B cell (primary cell): Measurements from ENCODE around the gene HNRNPF. TPM values are rescaled to one million over a fixed set of nuclear protein-coding genes. Genes with fewer than 3 reads are reported as not detected.

Experiments used
- ATAC-seq: fragments of 200-7000 bp; cut with Tn5 transposase; one replicate; pipeline ENCODE4 v1.10.0; 2021; ENCODE audit warnings: low read depth, mild to moderate bottlenecking, moderate number of reproducible peaks, moderate library complexity
- CTCF ChIA-PET: fragments of 350-600 bp; sonication (Branson Sonifier 250); formaldehyde crosslinking; loops from one replicate; lab custom pipeline; 2021; ENCODE audit warnings: antibody characterized with exemption, inconsistent platforms; lab: Charles Lee
- POLR2A ChIA-PET: fragments of 350-600 bp; sonication (Branson Sonifier 250); formaldehyde crosslinking; loops from one replicate; lab custom pipeline; 2021; ENCODE audit warnings: antibody characterized with exemption; lab: Charles Lee
- DNase-seq: peaks from one replicate; pipeline ENCODE4 v3.0.0; 2013
- H2AFZ ChIP-seq: 2 replicates; pipeline ENCODE4 v1.6.1; 2012; ENCODE audit warnings: mild to moderate bottlenecking, low read depth, low read length; ENCODE audit not compliant: insufficient read depth, poor library complexity, severe bottlenecking
- H3K27ac ChIP-seq, 2 donors: 1 replicate in 1 of 2; 2 replicates in 1 of 2; pipeline ENCODE4 v1.5.1; 2012 to 2013; ENCODE audit warnings: low read length in 2 of 2, mild to moderate bottlenecking in 2 of 2, moderate library complexity in 1 of 2
- H3K27me3 ChIP-seq, 4 experiments: fragments of 200-600 bp in 1 of 4; sonication (generic) in 1 of 4; replicated peaks in 1 of 4; 1 replicate in 2 of 4; 2 replicates in 2 of 4; pipeline versions ENCODE4 v1.6.1 to v1.7.0; 2013 to 2016; ENCODE audit warnings: low read length in 3 of 4, mild to moderate bottlenecking in 2 of 4, mixed read lengths in 1 of 4, moderate library complexity in 1 of 4; ENCODE audit not compliant: insufficient read depth in 4 of 4, control insufficient read depth in 3 of 4; ENCODE audit errors: control extremely low read depth in 1 of 4
- H3K36me3 ChIP-seq, 2 experiments: replicated peaks in 1 of 2; 1 replicate in 1 of 2; 2 replicates in 1 of 2; pipeline versions ENCODE4 v1.6.1 to v1.7.1; 2013; ENCODE audit warnings: low read length in 1 of 2; ENCODE audit not compliant: insufficient read depth in 2 of 2, control insufficient read depth in 1 of 2; ENCODE audit errors: control extremely low read depth in 1 of 2, extremely low read depth in 1 of 2
- H3K4me1 ChIP-seq, 2 donors: fragments of 200-600 bp in 1 of 2; sonication (generic) in 1 of 2; 1 replicate in 1 of 2; 2 replicates in 1 of 2; pipeline versions ENCODE4 v1.5.1 to v1.6.1; 2013 to 2017; ENCODE audit warnings: low read length in 2 of 2; ENCODE audit not compliant: control insufficient read depth in 2 of 2, insufficient read depth in 2 of 2
- H3K4me2 ChIP-seq: replicated peaks from 2 replicates; pipeline ENCODE3; 2012; ENCODE audit warnings: mild to moderate bottlenecking, low read depth, low read length; ENCODE audit not compliant: poor library complexity, severe bottlenecking
- H3K4me3 ChIP-seq, 5 experiments: fragments of 200-600 bp in 1 of 5; sonication (generic) in 1 of 5; 1 replicate in 3 of 5; 2 replicates in 2 of 5; pipeline versions ENCODE4 v1.5.1 to v1.7.0; 2011 to 2016; ENCODE audit warnings: low read length in 4 of 5, mild to moderate bottlenecking in 4 of 5, low read depth in 2 of 5, control low read depth in 1 of 5, moderate library complexity in 1 of 5; ENCODE audit not compliant: insufficient read depth in 1 of 5; ENCODE audit errors: control extremely low read depth in 1 of 5, extremely low read depth in 1 of 5
- H3K79me2 ChIP-seq: fragments of 200-600 bp; sonication (generic); one replicate; pipeline ENCODE4 v1.6.0; 2016; ENCODE audit warnings: low read length; ENCODE audit not compliant: control insufficient read depth, insufficient read depth
- H3K9ac ChIP-seq: fragments of 200-600 bp; sonication (generic); 2 replicates; pipeline ENCODE4 v1.6.1; 2017; ENCODE audit warnings: mild to moderate bottlenecking, low read length, moderate library complexity
- H3K9me3 ChIP-seq, 3 donors: one replicate each; pipeline versions ENCODE4 v1.6.1 to v1.7.1; 2013; ENCODE audit warnings: low read length in 2 of 3; ENCODE audit not compliant: control insufficient read depth in 2 of 3, insufficient read depth in 1 of 3; ENCODE audit errors: control extremely low read depth in 1 of 3
- H4K20me1 ChIP-seq: 2 replicates; pipeline ENCODE4 v1.6.0; 2012; ENCODE audit warnings: mild to moderate bottlenecking, low read length; ENCODE audit not compliant: insufficient read depth, control insufficient read depth, poor library complexity, severe bottlenecking
- H3K27ac Mint-ChIP-seq: one replicate; pipeline ENCODE4 v1.8.0; 2021; ENCODE audit warnings: mixed read lengths
- H3K27me3 Mint-ChIP-seq: one replicate; pipeline ENCODE4 v1.8.0; 2021; ENCODE audit warnings: mixed read lengths
- H3K4me1 Mint-ChIP-seq: one replicate; pipeline ENCODE4 v1.8.0; 2021; ENCODE audit warnings: mixed read lengths
- H3K4me3 Mint-ChIP-seq: one replicate; pipeline ENCODE4 v1.8.0; 2021; ENCODE audit warnings: mixed read lengths
- H3K9me3 Mint-ChIP-seq: one replicate; pipeline ENCODE4 v1.8.0; 2022; ENCODE audit warnings: mixed read lengths; ENCODE audit not compliant: insufficient read depth
- EZH2 ChIP-seq: IDR thresholded peaks from 2 replicates; pipeline ENCODE4 v1.6.1; 2012; ENCODE audit warnings: borderline replicate concordance, low read depth, mild to moderate bottlenecking, moderate library complexity, low read length; ENCODE audit not compliant: insufficient read depth, poor library complexity, severe bottlenecking
- whole genome bisulfite sequencing: methylation state at CpG from one replicate; pipeline ENCODE4 v1.1.5; 2013; ENCODE audit warnings: missing lambda C conversion rate; ENCODE audit not compliant: insufficient coverage; 5-methylcytosine and 5-hydroxymethylcytosine counted together
- intact Hi-C: fragments of 100-400 bp; cut with micrococcal nuclease; formaldehyde crosslinking; loops from one replicate; pipeline ENCODE4 v1.10.0; 2022
- polyA plus RNA-seq: library from polyadenylated mRNA; depleted of rRNA; stranded (reverse); fragments of >200 nt; gene quantifications from 2 replicates; pipeline ENCODE4 v1.2.3, GENCODE V29; 2012
- total RNA-seq, 2 donors: library from RNA; stranded (reverse); fragments of 120-200 nt in 1 of 2; gene quantifications; 1 replicate in 1 of 2; 2 replicates in 1 of 2; pipeline versions ENCODE4 v1.2.3 to v1.2.4, GENCODE V29; 2013 to 2022
- TF ChIP-seq, protein P1 (sequence below): fragments of 200-600 bp; IDR thresholded peaks from one replicate; pipeline ENCODE4 v1.8.0; 2022; ENCODE audit warnings: antibody characterized with exemption, mild to moderate bottlenecking

HNRNPF gene
- total and polyA plus RNA-seq, 2 donors (not counting 1 experiment from before 2014, with no cell fraction given), result 76.7 to 161 TPM

- no peak for ATAC-seq
- no peaks in the 10 kb centered on the region for H3K36me3 ChIP-seq
- 13% methylated on average over 21 of the region's 21 CpGs for WGBS
- Mint-ChIP-seq H3K27me3 (no peaks in the 10 kb centered on the region), H3K27ac (peak overlapping the region; percentile 94), H3K4me1 (peaks cover 25% of the 10 kb centered on the region), H3K9me3 (no peaks in the 10 kb centered on the region), H3K4me3 (peak overlapping the region; percentile 97)
- peak overlapping the region; percentile 94 for H3K4me2 ChIP-seq
- H3K79me2 ChIP-seq, result no peaks in the 10 kb centered on the region
- no peaks in the 10 kb centered on the region for H3K27me3 ChIP-seq
- peak overlapping the region; percentile 92 for H2AFZ ChIP-seq
- no peak for TF ChIP-seq EZH2
- TF ChIP-seq, protein P1, sequence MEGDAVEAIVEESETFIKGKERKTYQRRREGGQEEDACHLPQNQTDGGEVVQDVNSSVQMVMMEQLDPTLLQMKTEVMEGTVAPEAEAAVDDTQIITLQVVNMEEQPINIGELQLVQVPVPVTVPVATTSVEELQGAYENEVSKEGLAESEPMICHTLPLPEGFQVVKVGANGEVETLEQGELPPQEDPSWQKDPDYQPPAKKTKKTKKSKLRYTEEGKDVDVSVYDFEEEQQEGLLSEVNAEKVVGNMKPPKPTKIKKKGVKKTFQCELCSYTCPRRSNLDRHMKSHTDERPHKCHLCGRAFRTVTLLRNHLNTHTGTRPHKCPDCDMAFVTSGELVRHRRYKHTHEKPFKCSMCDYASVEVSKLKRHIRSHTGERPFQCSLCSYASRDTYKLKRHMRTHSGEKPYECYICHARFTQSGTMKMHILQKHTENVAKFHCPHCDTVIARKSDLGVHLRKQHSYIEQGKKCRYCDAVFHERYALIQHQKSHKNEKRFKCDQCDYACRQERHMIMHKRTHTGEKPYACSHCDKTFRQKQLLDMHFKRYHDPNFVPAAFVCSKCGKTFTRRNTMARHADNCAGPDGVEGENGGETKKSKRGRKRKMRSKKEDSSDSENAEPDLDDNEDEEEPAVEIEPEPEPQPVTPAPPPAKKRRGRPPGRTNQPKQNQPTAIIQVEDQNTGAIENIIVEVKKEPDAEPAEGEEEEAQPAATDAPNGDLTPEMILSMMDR, result no peak
- H3K4me1 ChIP-seq, result peaks cover 8 to 19% of the 10 kb centered on the region in 2 donors
- ChIA-PET CTCF (interaction anchor here (1.5 kb wide), 1 partner anchor 13 kb away, joined by 7 read pairs; no protein-coding TSS in a partner anchor), POLR2A (interaction anchor here (1.2 kb wide), 1 partner anchor 56 kb away, joined by 3 read pairs; no protein-coding TSS in a partner anchor)
- intact Hi-C loops, result loop anchor here (1.0 to 2.0 kb wide), 5 partner anchors 13 to 287 kb away; partner anchors contain the start of genes HNRNPF and ZNF32
- H4K20me1 ChIP-seq, result no peaks in the 10 kb centered on the region
- DNase-seq, result no peak
- H3K9me3 ChIP-seq, result peaks cover 0 to 16% (median 0%) of the 10 kb centered on the region in 3 donors
- H3K27ac ChIP-seq, result peak overlapping the region; percentile 78 to 86
- peak overlapping the region; percentile 66 to 91 (median 74) for H3K4me3 ChIP-seq
- H3K9ac ChIP-seq, result peak overlapping the region; percentile 90
These were observed 47.3 kb downstream of the HNRNPF start for GRCh38 chr10:43361547-43362190.

GRCh38 chr10:43360086-43360485, 48.9 kb downstream of the HNRNPF start:
- no peak for ATAC-seq
- WGBS, result 100% methylated on average over 5 of the region's 6 CpGs
- intact Hi-C loops, result no loop called here

More at GRCh38 chr10:43360086-43360485, 48.9 kb downstream of the HNRNPF start:
- peak overlapping the region; percentile 51 for H3K4me3 Mint-ChIP-seq
- H3K27ac ChIP-seq, result no peak overlapping the region
- no peak overlapping the region for H3K4me3 ChIP-seq
- no peak for DNase-seq
- ChIA-PET CTCF (interaction anchor here (1.5 kb wide), 1 partner anchor 10 kb away, joined by 3 read pairs; no protein-coding TSS in a partner anchor), POLR2A (no interaction called here)
- H3K4me1 ChIP-seq, result peaks cover 8 to 19% of the 10 kb centered on the region in 2 donors
- peaks cover 0 to 16% (median 0%) of the 10 kb centered on the region in 3 donors for H3K9me3 ChIP-seq
- no peaks in the 10 kb centered on the region for H3K27me3 ChIP-seq
- no peak for TF ChIP-seq EZH2
- TF ChIP-seq, protein P1, result no peak
- no peaks in the 10 kb centered on the region for H4K20me1 ChIP-seq
- peak overlapping the region; percentile 38 for H3K27ac Mint-ChIP-seq
- no peaks in the 10 kb centered on the region for H3K36me3 ChIP-seq
- H3K9me3 Mint-ChIP-seq, result no peaks in the 10 kb centered on the region
- no peak overlapping the region for H3K9ac ChIP-seq
- no peak overlapping the region for H3K4me2 ChIP-seq
- H2AFZ ChIP-seq, result no peak overlapping the region
- H3K4me1 Mint-ChIP-seq, result peaks cover 25% of the 10 kb centered on the region
- no peaks in the 10 kb centered on the region for H3K79me2 ChIP-seq
- H3K27me3 Mint-ChIP-seq, result no peaks in the 10 kb centered on the region
